ENCODE data around the gene NEU3.

DNA sequence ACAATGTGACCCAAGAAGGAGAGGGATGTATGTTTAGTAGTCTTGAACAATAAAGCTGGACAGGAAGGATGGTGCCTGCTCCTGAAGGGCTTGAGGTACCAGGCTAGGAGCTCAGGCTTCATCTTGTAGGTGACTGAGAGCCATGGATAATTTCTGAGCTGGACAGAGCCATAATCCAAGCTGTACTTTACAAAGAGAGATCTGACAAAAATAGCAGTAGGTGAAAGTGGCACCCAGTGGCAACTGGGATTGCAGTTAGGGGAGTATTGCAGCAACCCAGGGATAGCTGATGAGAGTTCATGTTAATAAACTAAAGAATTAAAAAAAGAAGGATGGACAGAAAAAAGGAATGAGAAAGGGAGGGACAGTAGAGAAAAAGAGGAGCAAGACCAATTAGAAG, 47.2 kb upstream of the NEU3 start:
- TF ChIP-seq, protein P1, sequence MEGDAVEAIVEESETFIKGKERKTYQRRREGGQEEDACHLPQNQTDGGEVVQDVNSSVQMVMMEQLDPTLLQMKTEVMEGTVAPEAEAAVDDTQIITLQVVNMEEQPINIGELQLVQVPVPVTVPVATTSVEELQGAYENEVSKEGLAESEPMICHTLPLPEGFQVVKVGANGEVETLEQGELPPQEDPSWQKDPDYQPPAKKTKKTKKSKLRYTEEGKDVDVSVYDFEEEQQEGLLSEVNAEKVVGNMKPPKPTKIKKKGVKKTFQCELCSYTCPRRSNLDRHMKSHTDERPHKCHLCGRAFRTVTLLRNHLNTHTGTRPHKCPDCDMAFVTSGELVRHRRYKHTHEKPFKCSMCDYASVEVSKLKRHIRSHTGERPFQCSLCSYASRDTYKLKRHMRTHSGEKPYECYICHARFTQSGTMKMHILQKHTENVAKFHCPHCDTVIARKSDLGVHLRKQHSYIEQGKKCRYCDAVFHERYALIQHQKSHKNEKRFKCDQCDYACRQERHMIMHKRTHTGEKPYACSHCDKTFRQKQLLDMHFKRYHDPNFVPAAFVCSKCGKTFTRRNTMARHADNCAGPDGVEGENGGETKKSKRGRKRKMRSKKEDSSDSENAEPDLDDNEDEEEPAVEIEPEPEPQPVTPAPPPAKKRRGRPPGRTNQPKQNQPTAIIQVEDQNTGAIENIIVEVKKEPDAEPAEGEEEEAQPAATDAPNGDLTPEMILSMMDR (IDR thresholded peaks at IDR 0.05), result no peak
- no peak for TF ChIP-seq POLR2AphosphoS5 (IDR thresholded peaks at IDR 0.05; ENCODE audit: insufficient read depth in 1 of 2, low read depth in 1 of 2)
- no peak for TF ChIP-seq POLR2A (IDR thresholded peaks at IDR 0.05)

Measured in vagina (tissue), 2 donors.